GDM1 (cell line): Measurements from ENCODE around the gene POU2F1.
"Not testable (repeated sequence)": the region's sequence is repeated elsewhere in the genome, so short reads cannot be mapped to it uniquely, and the experiment has no call there.

Source experiments
- DNase-seq: peaks from one replicate; lab custom pipeline; 2025; lab: John Stamatoyannopoulos, UW

The POU2F1 gene

DNA sequence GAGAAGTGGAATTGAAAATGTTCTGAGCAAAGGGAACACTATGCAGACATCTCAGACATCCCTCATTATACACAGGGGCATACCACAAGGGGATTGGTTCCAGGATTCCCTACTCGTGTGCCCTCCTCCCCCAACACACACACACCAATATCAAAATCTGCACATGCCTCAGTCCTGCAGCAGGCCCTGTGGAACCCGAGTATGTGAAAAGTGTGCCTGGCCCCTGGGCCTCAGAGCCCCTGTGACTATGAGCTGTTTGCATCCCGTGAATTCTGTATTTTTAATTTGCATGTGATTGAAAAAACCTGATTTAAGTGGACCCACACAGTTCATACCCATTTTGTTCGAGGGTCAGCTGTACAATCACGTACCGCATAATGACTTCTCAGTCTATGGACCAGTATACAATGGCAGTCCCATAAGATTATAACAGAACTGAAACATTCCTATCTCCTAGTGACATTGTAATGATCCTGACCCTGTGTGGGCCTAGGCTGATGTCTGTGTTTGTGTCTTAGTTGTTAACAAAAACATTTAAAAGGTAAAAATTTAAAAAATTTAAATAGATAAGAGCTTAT, 11.3 kb downstream of the POU2F1 start:
- no peak for DNase-seq

DNA sequence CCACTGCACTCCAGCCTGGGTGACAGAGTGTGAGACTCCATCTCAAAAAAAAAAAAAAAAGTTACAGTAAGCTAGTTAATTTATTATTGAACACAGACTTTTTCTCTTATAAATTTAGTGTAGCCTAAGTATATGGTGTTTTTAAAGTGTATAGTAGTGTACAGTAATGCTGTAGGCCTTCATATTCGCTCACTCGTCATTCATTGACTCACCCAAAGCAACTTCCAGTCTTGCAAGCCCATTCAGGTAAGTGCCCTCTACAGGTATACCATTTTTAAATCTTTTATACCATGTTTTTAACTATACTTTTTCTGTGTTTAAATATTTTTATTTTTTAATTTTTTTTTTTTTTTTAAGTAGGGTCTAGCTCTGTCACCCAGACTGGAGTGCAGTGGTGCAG, 12.1 kb downstream of the POU2F1 start:
- no peak for DNase-seq

DNA sequence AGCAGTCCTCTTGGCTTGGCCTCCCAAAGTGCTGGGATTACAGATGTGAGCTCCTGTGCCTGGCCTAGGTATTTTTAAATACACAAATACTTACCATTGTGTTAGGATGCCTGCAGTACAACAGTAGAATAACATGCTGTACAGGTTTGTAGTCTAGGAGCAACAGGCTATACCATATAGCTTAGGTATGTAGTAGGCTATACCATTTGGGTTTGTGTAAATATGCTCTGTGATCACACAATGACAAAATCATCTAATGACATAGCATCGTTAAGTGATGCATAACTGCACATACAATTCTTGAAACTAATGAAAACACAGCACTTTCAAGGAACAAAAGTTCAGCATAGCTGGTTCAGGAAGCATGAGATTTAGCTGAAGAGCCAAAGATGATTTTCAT, 12.7 kb downstream of the POU2F1 start:
- no peak for DNase-seq

DNA sequence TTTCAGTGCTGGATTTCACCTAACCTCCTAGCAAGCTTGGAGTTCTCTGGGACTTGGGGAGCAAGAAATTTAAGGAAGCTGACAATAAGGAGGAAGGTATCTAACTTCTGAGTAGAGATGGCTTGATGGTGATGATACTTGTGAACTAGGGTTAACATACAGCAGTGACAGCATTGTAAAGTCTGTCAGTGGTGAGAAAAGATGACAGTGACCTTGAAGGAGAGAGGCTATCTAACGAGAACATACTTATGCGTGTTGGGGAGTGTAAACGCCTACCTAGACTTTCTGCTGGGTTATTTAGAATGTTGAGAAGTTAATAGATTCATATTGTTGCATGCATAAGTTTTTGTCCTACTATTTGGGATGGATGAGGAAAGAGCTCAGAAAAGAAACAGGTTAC, 16.3 kb downstream of the POU2F1 start:
- no peak for DNase-seq

DNA sequence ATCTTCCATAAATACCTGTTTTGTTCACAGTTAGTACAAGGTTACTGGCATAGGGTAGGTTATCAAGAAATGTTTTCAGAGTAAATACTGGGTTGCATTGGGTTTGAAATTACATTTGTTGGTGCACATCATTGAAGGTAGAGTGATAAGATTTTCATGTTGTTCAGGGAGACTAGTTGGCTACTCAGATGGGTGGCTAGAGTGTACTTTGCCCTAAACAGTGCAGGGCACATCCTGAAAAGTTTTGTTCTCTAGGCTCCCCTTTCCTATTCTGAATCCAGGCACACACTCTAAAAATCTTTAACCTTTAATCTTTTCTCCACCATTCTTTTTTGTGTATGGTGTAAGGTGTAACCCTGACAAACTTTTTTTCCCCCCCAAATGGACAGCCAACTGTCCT, 18.0 kb downstream of the POU2F1 start:
- DNase-seq, result no peak

DNA sequence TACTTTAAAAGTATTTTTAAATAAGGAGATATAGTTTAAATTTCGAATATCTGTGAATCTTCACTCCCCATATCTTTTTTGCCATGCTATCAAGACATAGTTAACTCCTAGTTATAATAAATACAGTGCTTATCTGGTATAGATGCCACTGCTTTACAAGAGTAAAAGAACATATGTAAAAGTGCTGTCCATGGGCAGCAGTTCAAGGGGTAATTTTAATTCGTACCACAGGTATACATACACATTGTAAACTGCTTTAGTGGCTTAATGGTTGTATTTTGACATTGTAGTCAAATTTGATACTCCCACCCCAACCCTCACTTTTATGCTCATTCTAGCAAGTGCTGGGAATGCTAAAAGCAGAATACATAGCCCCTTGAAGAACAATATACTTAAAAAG, 18.6 kb downstream of the POU2F1 start:
- DNase-seq, result no peak

DNA sequence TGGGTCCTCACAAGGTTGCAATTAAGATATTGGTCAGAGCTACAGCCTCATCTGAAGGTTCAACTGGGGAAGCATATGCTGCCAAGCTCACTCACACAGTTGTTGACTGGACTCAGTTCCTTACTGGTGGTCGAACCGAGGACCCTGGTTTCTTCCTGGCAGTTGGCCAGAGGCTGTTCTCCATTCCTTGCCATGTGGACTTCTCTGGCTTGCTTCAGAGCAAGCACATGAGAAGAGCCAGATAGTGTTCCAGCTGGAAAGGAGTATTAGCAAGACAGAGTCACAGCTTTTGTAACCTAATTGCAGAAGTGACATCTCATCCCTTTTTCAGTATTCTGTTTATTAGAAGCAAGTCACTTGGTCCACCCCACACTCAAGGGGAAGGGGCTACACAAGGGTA, 23.6 kb downstream of the POU2F1 start:
- no peak for DNase-seq

DNA sequence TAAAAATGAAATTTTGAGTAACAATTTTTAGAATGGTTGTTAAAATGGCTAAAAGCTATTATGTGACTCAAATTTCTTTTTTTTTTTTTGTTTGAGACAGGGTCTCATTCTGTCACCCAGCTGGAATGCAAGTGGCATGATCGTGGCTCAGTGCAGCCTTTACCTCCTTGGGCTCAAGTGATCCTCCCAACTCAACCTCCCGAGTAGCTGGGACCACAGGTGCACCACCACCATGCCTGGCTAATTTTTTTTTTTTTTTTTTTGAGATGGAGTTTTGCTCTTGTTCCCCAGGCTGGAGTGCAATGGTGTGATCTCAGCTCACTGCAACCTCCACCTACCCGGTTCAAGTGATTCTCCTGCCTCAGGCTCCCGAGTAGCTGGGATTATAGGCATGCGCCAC, 24.5 kb downstream of the POU2F1 start:
- DNase-seq, result not testable (repeated sequence)

DNA sequence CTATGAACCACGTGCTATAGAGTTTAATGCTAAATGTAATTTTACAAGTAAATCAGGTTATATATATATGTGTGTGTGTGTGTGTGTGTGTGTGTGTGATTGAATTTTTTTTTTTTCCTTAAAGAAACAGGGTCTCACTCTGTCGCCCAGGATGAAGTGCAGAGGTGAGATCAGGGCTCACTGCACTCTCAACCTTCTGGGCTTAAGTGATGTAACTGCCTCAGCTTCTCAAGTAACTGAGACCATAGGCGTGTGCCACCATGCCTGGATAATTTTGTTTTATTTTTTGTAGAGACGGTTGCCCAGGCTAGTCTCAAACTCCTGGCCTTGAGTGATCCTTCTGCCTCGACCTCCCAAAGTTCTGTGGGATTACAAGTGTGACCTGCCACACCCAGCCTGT, 26.3 kb downstream of the POU2F1 start:
- DNase-seq, result no peak

DNA sequence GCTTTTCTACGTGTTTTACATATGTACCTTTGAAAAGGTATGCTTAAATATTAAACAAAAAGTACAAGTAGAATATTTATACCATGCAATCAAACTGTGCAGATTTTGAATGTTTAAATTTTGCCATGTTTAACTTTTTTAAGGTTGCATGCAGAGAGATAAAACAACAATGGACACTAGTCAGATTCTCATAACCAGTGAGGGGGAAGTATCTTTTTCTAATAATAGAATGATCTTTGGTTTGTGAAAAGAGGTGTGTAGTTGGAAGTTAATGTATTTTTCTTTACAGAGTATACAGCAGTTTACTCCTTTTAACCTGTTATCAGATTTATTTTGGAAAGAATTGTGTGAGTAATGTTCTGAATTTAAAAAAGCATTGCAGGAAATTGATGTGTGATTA, 27.1 kb downstream of the POU2F1 start:
- no peak for DNase-seq

DNA sequence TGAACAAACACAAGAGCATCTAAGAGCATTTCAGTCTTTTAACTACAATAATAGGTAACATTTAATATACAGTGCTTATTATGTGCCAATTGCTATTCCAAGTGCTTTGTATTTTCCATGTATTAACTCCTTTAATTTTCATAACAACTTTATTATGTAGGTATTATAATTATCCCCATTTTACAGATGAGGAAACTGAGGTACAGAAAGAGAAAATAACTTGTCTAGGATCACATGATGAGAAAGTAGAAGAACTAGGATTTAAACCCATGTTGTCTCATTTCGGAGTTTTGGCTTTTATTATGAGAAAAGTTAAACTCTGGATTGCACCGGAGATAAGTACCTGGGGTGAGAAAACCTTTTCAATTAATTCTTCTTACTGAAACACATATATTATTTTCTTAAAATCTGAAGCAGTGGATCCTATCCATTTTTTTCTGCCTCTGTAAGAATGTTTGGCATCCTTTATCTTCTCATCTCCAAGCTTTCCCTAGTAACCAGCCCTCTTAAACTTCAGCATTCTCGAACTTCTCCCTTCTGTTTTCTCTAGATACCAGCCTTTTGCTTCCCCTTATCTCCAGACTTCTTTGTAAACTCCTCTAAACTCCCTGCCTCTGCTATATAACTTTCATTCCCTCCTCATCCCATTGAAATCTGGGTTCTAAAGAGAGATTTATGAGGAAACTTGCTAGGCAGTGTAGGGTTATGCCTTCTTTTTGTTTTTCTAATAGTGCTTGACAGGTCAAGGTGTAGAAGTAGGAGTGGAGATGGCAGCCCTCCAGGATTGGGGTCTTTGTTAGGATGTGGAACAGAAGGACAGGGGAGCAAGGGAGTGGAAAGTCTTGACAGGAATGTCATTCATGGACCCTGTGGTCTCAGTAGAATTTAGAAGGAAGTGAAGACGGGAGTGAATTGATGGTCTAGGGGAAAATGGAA, 28.3 kb downstream of the POU2F1 start:
- no peak for DNase-seq

DNA sequence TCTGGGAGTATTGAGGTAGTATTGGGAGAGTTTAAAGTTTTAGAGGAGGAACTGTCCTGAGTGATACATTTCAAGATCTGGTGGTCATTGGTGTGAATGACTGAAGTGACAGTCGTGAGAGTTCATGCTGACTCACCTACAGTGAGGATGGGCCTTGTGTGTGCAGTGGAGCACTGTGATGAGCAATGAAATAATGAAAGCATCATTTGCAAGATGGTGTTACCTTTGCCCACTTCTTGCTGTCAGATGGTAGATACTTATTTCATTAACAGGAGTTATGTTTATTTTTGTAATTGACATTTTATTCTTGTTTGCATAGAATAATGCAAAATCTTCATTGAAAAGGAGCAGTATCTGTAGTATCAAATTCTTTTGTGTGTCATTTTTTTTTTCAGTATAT, 29.0 kb downstream of the POU2F1 start:
- DNase-seq, result no peak

DNA sequence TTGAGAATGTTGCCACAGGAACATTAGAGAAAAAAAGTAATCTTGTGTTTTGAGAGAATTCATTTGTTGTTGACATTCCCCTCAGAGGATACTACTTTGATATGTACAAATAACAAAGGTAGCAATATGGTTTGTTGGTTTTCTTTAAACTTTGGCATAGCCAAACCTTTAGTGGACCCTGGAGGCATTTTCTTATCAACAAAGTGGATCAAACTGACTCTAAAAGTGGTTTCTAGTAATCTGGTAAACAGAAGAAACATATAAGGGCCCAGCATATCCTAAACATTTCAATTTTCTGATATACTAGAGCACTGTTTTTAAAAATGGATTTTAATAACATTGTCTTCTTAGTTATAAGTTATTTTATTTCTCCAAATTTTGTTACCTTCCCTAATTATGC, 29.8 kb downstream of the POU2F1 start:
- no peak for DNase-seq

DNA sequence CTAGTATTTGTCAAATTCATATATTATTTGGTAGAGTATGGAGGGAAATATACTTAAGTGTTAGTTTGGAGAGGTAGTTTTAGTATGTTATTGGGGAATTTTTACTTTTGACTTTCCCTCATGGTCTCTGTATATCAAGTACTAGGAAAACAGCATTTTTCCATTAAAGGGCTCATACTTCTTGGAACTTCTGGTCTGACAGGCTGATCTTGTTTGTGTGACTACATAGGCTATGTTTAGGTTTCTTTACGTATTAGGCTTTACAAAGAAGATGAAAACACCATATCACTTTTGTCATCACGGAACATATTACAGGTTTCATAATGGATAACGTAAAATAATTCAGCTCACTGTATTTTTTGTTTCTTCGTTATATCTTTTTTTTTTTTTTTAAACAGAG, 30.8 kb downstream of the POU2F1 start:
- no peak for DNase-seq

DNA sequence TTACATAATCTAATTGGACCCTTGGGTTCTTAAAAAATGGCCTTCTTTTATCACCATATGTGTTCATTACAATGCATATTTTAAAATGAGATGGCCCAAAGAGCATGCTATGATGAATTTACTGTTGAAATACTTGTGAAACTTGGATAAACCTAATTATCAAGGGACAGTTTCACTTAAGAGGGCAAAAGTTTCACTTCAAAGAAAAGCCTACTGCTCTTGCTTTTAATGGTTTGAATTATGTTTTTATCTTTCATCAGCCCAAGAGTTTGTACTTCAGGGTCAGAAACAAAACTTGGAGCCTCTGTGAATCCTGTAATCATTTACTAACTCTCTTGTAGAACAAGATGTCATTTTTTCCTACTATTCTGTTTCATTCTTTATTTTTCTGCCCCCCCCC, 32.3 kb downstream of the POU2F1 start:
- no peak for DNase-seq

DNA sequence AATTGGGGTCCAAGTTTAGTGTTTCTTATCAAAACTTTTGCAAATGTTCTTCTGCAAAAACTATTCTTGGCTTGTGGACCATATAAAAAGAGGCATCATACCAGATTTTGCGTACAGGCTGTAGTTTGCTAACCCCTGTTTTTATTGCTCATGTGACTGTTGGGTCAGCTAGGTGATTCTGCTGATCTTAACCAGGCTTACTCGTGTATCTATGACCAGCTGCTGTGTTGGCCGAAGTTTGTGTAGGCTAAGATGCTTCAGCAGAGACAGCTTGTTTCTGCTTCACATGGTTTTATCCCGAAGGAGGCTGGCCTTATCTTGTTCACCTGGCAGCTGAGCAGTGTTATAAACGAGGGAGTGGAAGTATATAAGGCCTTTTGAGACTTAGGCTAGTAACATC, 38.2 kb downstream of the POU2F1 start:
- no peak for DNase-seq

DNA sequence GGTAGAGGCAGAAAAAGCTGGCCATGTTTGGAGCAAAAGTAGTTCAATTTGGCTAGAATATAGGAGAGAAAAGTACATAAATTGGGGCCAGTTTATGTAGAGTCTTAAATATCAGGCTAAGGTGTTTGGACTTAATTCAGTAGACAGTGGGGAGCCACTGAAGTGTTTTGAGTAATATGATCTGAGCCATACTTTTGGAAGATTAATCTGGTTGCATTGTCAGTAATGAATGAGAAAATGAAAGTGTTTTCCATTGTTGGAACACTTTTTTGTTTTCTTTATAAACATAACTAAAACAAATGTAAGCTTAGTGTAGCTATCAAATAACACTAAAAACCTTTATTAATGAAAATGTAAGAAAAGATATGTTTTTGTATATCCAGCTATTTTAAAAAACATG, 42.1 kb downstream of the POU2F1 start:
- DNase-seq, result no peak

DNA sequence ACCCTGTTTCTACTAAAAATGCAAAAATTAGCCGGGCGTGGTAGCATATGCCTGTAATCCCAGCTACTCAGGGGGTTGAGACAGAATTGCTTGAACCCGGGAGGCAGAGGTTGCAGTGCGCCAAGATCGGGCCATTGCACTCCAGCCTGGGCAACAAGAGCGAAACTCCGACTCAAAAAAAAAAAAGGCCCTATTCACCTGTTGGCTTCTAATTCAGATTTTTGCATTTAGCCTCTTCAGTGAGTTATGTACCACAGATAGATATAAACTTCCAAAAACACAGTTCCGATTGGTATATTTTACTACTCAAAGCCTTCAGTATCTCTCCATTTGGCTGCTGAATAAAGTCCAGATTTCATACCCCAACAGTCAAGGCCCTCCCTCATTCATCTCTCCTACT, 42.7 kb downstream of the POU2F1 start:
- DNase-seq, result no peak

DNA sequence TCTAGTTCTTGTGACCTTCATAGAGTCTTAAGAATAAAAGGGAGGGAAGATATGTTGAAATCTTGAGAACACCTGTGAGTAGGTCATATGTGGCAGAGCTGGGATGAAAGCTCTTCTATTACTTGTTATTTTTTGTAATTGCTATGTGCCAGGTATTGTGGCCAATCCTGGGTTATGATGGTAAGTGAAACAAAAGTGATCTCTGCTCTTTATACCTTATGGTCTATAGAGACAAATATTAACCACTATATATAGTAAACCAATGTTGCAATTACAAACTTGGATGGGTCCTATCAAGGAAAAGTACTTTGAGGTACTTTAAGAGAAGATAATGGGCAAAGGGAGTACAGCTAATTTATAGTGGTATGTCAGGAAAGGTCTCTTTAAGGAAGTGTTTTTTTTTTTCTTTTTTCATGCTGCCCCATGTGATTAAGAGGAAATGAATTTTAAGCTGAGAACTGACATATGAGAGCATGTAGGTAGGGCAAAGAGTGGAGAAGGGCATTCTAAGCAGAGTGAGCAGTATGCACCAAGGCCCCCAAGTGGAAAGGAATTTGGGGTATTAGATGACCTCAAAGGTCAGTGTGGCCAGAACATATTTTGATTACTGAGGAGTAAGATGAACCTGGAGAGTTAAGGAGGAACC, 43.3 kb downstream of the POU2F1 start:
- no peak for DNase-seq

DNA sequence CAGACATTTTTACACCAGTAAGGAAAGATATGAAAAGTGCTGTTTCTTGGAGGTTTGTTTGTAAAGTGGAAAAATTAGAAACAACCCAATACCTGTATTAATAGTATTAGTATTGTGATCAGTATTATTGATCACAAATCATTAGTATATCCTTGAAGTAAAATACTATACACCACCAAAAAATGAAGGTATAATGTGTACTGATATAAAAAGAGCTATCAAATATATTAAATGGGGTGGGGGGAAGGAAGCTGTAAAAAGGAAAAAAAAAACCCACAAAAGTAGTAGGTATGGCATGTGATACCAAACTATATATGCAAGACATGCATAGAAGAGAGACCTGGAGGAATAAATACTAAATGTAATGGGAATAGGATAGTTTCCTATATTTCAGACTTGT, 46.3 kb downstream of the POU2F1 start:
- no peak for DNase-seq

DNA sequence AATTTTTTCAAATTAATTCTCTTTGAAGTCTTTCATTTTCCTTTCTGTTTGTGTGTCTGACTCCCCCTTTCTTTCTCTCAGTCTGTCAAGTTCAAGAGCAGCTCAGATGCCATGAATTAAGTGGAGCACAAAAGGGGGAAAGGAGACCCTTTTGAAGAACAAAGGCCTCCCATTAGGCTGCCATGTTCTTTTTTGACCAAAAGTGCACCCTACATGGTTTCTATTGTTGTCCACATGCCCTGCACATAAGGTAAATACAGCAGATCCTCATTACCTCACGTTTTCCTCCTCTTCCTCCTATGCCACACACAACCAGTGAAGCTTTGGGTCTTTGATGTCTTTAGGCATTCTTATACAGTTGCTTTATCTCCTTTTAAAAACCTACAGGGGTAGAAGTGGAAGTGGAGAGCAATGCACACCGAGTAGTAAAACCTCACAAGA, 47.7 kb downstream of the POU2F1 start:
- no peak for DNase-seq

DNA sequence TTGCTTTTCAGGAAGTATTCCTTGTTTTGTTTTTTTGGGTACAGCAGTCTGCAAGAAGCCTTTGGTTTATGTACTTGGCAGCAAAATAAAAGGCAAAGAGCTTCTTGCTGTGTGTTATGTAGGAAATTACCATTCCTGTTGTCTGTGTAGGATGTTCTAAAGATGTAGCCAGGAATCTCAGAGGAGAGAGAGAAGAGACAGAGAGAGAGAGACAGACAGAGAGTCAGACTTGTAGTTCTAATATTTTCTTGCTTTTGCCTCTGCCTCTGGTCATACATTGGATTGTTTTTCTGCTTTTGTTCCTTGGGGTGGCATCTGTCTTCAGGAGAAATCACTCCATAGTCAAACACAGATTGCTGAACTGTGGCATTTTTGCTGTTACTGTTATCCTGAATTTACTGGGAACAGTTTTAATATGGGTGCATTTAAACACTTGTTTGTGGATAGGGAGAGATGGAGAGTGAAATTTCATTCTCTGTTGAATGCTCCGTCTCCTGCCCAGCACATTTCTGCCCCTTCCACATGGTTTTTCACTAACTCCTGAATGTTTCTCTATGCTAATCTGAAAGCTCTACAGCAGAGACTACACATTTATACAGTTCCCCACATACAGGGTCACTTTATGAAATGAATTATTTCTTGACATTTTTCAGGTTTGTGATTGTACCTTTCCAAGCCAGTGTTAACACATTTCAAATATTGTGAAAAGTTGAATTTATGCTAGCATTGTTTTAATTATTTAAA, 49.8 kb downstream of the POU2F1 start:
- DNase-seq, result no peak
